HT-29 (cell line): ENCODE results near the gene CDH12. TPM values are rescaled to one million over a fixed set of nuclear protein-coding genes. Genes with fewer than 3 reads are reported as not detected.
"Not testable (repeated sequence)": the region's sequence is repeated elsewhere in the genome, so short reads cannot be mapped to it uniquely, and the experiment has no call there.

ENCODE experiments used
- DNase-seq: peaks from one replicate; pipeline ENCODE4 v3.0.0-alpha.2; 2015; ENCODE audit warnings: low spot score
- total RNA-seq: library from RNA; depleted of rRNA; stranded (reverse); fragments of >200 nt; shearing (Covaris generic); gene quantifications from 2 replicates; pipeline ENCODE4 v1.2.3, GENCODE V29; 2014

The CDH12 gene
- total RNA-seq, 1 experiment from 2014 or later = not detected

- DNase-seq = no peak
These were observed 280.2 kb downstream of the CDH12 start for GRCh38 chr5:22572941-22573340.

- no peak for DNase-seq
These were observed 285.2 kb downstream of the CDH12 start for GRCh38 chr5:22567983-22568382.

GRCh38 chr5:22560147-22560546, 293.0 kb downstream of the CDH12 start:
- DNase-seq = no peak

GRCh38 chr5:22557251-22557650, 295.9 kb downstream of the CDH12 start:
- no peak for DNase-seq

- DNase-seq = no peak
These were observed 298.7 kb downstream of the CDH12 start for GRCh38 chr5:22554475-22554874.

- no peak for DNase-seq
These were observed 303.1 kb downstream of the CDH12 start for GRCh38 chr5:22549876-22550671.

GRCh38 chr5:22542340-22542739, 310.8 kb downstream of the CDH12 start:
- no peak for DNase-seq

GRCh38 chr5:22541037-22541436, 312.1 kb downstream of the CDH12 start:
- no peak for DNase-seq

GRCh38 chr5:22539762-22540161, 313.4 kb downstream of the CDH12 start:
- DNase-seq = no peak

GRCh38 chr5:22531986-22532385, 321.2 kb downstream of the CDH12 start:
- no peak for DNase-seq

- no peak for DNase-seq
These were observed 331.6 kb downstream of the CDH12 start for GRCh38 chr5:22521521-22521920.

GRCh38 chr5:22516497-22516896, 336.6 kb downstream of the CDH12 start:
- not testable (repeated sequence) for DNase-seq

GRCh38 chr5:22514231-22514630, 338.9 kb downstream of the CDH12 start:
- no peak for DNase-seq

- no peak for DNase-seq
These were observed 347.3 kb downstream of the CDH12 start for GRCh38 chr5:22505891-22506290.

- DNase-seq = no peak
These were observed 348.7 kb downstream of the CDH12 start for GRCh38 chr5:22504411-22504810.

- DNase-seq = no peak
These were observed 352.6 kb downstream of the CDH12 start for GRCh38 chr5:22500556-22500955.

GRCh38 chr5:22496666-22497065, 356.5 kb downstream of the CDH12 start:
- no peak for DNase-seq

- no peak for DNase-seq
These were observed 358.0 kb downstream of the CDH12 start for GRCh38 chr5:22495016-22495720.

GRCh38 chr5:22488427-22488826, 364.7 kb downstream of the CDH12 start:
- DNase-seq = no peak

- DNase-seq = no peak
These were observed 372.8 kb downstream of the CDH12 start for GRCh38 chr5:22480305-22480704.

GRCh38 chr5:22473886-22474285, 379.3 kb downstream of the CDH12 start:
- no peak for DNase-seq

- DNase-seq = no peak
These were observed 382.0 kb downstream of the CDH12 start for GRCh38 chr5:22471154-22471553.

GRCh38 chr5:22470408-22470807, 382.7 kb downstream of the CDH12 start:
- no peak for DNase-seq
